Activated CD4-positive, alpha-beta T cell treated with anti-CD3 and anti-CD28 coated beads, Interleukin-10, Interleukin-2, amounts not matched to agents 100 ng/mL and 50 ng/mL, durations not matched to agents 16 hours and 8 hours (primary cell): ENCODE data around the gene TNFRSF19.
A peak's percentile ranks its signal among the peaks of the same experiment; 100 is the strongest.

ENCODE experiments used
- DNase-seq: peaks from one replicate; pipeline ENCODE4 v3.0.0-alpha.2; 2020

TNFRSF19 gene

GRCh38 chr13:23688336-23688735 is 118.1 kb downstream of the TNFRSF19 start:
- no peak for DNase-seq

GRCh38 chr13:23690668-23691067 is 120.5 kb downstream of the TNFRSF19 start:
- DNase-seq: no peak

GRCh38 chr13:23692816-23693215 is 122.6 kb downstream of the TNFRSF19 start:
- no peak for DNase-seq

- DNase-seq: no peak
Observed at GRCh38 chr13:23695196-23695595, 125.0 kb downstream of the TNFRSF19 start.

- peak; percentile 51 for DNase-seq
Observed at GRCh38 chr13:23695711-23696464, 125.7 kb downstream of the TNFRSF19 start.

- DNase-seq: no peak
Observed at GRCh38 chr13:23696610-23697009, 126.4 kb downstream of the TNFRSF19 start.

- no peak for DNase-seq
Observed at GRCh38 chr13:23697772-23698313, 127.6 kb downstream of the TNFRSF19 start.

GRCh38 chr13:23699271-23699670 is 129.1 kb downstream of the TNFRSF19 start:
- DNase-seq: no peak

- DNase-seq: no peak
Observed at GRCh38 chr13:23701186-23701585, 131.0 kb downstream of the TNFRSF19 start.

GRCh38 chr13:23701636-23702035 is 131.4 kb downstream of the TNFRSF19 start:
- no peak for DNase-seq

GRCh38 chr13:23703246-23703860 is 133.1 kb downstream of the TNFRSF19 start:
- DNase-seq: no peak

- no peak for DNase-seq
Observed at GRCh38 chr13:23705583-23705982, 135.4 kb downstream of the TNFRSF19 start.

- DNase-seq: peak; percentile 14
Observed at GRCh38 chr13:23707674-23708073, 137.5 kb downstream of the TNFRSF19 start.

- DNase-seq: no peak
Observed at GRCh38 chr13:23709536-23709935, 139.3 kb downstream of the TNFRSF19 start.

- DNase-seq: no peak
Observed at GRCh38 chr13:23710366-23710765, 140.2 kb downstream of the TNFRSF19 start.

GRCh38 chr13:23711355-23711754 is 141.1 kb downstream of the TNFRSF19 start:
- DNase-seq: no peak

GRCh38 chr13:23714672-23715071 is 144.5 kb downstream of the TNFRSF19 start:
- no peak for DNase-seq

GRCh38 chr13:23715092-23715761 is 145.0 kb downstream of the TNFRSF19 start:
- DNase-seq: no peak

GRCh38 chr13:23715762-23716235 is 145.6 kb downstream of the TNFRSF19 start:
- DNase-seq: peak; percentile 37

- no peak for DNase-seq
Observed at GRCh38 chr13:23716401-23716800, 146.2 kb downstream of the TNFRSF19 start.

GRCh38 chr13:23718996-23719395 is 148.8 kb downstream of the TNFRSF19 start:
- DNase-seq: no peak

GRCh38 chr13:23722726-23723453 is 152.7 kb downstream of the TNFRSF19 start:
- DNase-seq: no peak

- DNase-seq: no peak
Observed at GRCh38 chr13:23723471-23723870, 153.3 kb downstream of the TNFRSF19 start.
